ENCODE data around the gene FGFR3. TPM values are rescaled to one million over a fixed set of nuclear protein-coding genes. Genes with fewer than 3 reads are reported as not detected.

The FGFR3 gene
- total RNA-seq (ENCODE audit: unreplicated experiment), result 1.0 TPM
- long read RNA-seq, result 0 reads

GRCh38 chr4:1792832-1793495, at the start of gene FGFR3:
FGFR3 (plus strand) TSS chr4:1793293; CDS start chr4:1793935, 642 bp downstream.
- Mint-ChIP-seq H3K4me1 (ENCODE audit: unreplicated experiment) (no peaks in the 10 kb centered on the region), H3K27ac (ENCODE audit: unreplicated experiment) (no peak within 1 kb of the TSS), H3K9me3 (ENCODE audit: unreplicated experiment) (no peaks in the 10 kb centered on the region), H3K36me3 (ENCODE audit: low read depth, unreplicated experiment) (no peaks in the 10 kb centered on the region), H3K4me3 (ENCODE audit: unreplicated experiment) (no peak within 1 kb of the TSS), H3K27me3 (ENCODE audit: unreplicated experiment) (peaks cover 28% of the 10 kb centered on the region)
- no peak for DNase-seq (ENCODE audit: low spot score)
- TF ChIP-seq, protein P1, sequence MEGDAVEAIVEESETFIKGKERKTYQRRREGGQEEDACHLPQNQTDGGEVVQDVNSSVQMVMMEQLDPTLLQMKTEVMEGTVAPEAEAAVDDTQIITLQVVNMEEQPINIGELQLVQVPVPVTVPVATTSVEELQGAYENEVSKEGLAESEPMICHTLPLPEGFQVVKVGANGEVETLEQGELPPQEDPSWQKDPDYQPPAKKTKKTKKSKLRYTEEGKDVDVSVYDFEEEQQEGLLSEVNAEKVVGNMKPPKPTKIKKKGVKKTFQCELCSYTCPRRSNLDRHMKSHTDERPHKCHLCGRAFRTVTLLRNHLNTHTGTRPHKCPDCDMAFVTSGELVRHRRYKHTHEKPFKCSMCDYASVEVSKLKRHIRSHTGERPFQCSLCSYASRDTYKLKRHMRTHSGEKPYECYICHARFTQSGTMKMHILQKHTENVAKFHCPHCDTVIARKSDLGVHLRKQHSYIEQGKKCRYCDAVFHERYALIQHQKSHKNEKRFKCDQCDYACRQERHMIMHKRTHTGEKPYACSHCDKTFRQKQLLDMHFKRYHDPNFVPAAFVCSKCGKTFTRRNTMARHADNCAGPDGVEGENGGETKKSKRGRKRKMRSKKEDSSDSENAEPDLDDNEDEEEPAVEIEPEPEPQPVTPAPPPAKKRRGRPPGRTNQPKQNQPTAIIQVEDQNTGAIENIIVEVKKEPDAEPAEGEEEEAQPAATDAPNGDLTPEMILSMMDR (IDR thresholded peaks at IDR 0.05; ENCODE audit: unreplicated experiment), result no peak

DNA sequence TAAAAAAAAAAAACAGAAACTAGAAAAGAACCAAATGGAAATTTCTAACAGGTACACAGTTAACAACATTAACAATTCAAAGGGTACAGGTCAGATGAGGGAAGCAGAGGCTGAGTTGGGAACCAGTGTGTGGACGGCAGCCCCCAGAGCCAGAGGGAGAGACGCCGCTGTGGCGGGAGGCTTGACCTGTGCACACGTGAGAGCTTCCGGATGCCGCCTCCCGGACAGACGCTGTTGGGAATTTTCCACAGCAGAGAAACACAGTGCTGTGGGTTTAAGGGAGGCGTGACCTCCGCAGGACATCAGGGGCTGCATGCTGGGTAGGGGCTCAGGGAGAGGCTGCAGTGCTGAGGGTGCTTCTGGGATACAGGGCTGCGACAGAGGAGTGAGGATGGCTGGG, 49.5 kb upstream of the FGFR3 start:
- Mint-ChIP-seq H3K36me3 (ENCODE audit: low read depth, unreplicated experiment) (peaks cover 24% of the 10 kb centered on the region), H3K27me3 (ENCODE audit: unreplicated experiment) (peaks cover 10% of the 10 kb centered on the region), H3K4me3 (ENCODE audit: unreplicated experiment) (no peak overlapping the region), H3K27ac (ENCODE audit: unreplicated experiment) (no peak overlapping the region), H3K4me1 (ENCODE audit: unreplicated experiment) (no peaks in the 10 kb centered on the region), H3K9me3 (ENCODE audit: unreplicated experiment) (peaks cover 5% of the 10 kb centered on the region)
- TF ChIP-seq, protein P1 (IDR thresholded peaks at IDR 0.05; ENCODE audit: unreplicated experiment), result no peak
- no peak for DNase-seq (ENCODE audit: low spot score)

DNA sequence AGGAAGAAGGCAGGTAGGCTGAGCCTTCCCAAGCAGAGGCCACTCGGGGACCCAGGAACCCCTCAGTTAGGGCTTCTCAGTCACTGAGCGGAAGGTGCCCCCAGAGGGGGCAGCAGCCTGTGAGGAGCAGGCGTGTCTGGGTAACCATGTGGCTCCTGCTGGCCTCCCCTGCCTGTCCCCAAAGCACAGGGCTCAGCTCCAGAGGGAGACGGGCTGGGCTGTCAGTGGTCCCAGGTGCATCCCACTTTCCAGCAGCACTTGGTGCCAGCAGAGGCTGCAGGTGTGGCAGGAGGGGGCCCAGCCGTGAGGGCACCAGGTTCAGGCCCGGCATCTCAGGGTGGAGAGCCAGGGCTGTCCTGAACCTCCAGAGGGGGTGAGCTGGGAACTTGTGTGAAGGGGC, 49.1 kb upstream of the FGFR3 start:
- H3K9me3 Mint-ChIP-seq (ENCODE audit: unreplicated experiment), result peaks cover under 1% of the 10 kb centered on the region
- no peak overlapping the region for H3K27ac Mint-ChIP-seq (ENCODE audit: unreplicated experiment)
- no peak for DNase-seq (ENCODE audit: low spot score)
- peaks cover 6% of the 10 kb centered on the region for H3K27me3 Mint-ChIP-seq (ENCODE audit: unreplicated experiment)
- H3K4me1 Mint-ChIP-seq (ENCODE audit: unreplicated experiment), result no peaks in the 10 kb centered on the region
- peaks cover 20% of the 10 kb centered on the region for H3K36me3 Mint-ChIP-seq (ENCODE audit: low read depth, unreplicated experiment)
- no peak overlapping the region for H3K4me3 Mint-ChIP-seq (ENCODE audit: unreplicated experiment)
- TF ChIP-seq, protein P1 (IDR thresholded peaks at IDR 0.05; ENCODE audit: unreplicated experiment), result no peak

DNA sequence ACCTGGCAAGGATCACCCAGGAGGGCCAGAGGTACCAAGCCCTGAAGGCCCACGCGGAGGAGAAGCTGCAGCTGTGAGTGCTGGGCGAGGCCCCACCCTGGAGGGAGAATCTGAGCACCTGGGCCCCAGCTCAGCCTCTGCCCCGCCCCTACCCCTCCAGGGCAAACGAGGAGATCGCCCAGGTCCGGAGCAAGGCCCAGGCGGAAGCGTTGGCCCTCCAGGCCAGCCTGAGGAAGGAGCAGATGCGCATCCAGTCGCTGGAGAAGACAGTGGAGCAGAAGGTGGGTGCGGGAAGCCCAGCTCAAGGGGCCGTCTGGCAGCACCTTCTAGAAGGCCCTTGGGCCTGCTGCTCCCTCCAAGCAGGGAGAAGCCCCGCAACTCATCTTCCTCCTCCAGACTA, 48.5 kb upstream of the FGFR3 start:
- no peak overlapping the region for H3K4me3 Mint-ChIP-seq (ENCODE audit: unreplicated experiment)
- H3K36me3 Mint-ChIP-seq (ENCODE audit: low read depth, unreplicated experiment), result peaks cover 18% of the 10 kb centered on the region
- no peaks in the 10 kb centered on the region for H3K9me3 Mint-ChIP-seq (ENCODE audit: unreplicated experiment)
- H3K27me3 Mint-ChIP-seq (ENCODE audit: unreplicated experiment), result peaks cover 6% of the 10 kb centered on the region
- TF ChIP-seq, protein P1 (IDR thresholded peaks at IDR 0.05; ENCODE audit: unreplicated experiment), result no peak
- DNase-seq (ENCODE audit: low spot score), result no peak
- H3K27ac Mint-ChIP-seq (ENCODE audit: unreplicated experiment), result no peak overlapping the region
- no peaks in the 10 kb centered on the region for H3K4me1 Mint-ChIP-seq (ENCODE audit: unreplicated experiment)

DNA sequence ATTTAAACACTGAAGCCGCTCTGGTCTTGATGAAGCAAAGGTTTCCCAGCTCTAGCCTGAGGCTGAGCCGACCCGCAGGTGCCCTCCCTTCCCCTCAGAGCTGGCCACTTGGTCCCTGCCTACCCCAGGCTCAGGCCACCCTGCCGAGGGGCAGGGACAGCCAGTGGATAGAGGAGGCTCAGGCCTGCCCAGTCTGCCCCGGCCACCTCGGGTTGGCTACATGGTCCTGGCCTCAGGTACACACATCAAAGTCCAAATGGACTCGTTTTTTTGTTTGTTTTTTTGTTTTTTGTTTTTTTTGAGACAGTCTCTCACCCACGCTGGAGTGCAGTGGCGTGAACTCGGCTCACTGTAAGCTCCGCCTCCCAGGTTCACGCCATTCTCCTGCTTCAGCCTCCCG, 47.9 kb upstream of the FGFR3 start:
- Mint-ChIP-seq H3K27ac (ENCODE audit: unreplicated experiment) (no peak overlapping the region), H3K27me3 (ENCODE audit: unreplicated experiment) (peaks cover 6% of the 10 kb centered on the region), H3K4me1 (ENCODE audit: unreplicated experiment) (no peaks in the 10 kb centered on the region), H3K36me3 (ENCODE audit: low read depth, unreplicated experiment) (peaks cover 18% of the 10 kb centered on the region), H3K4me3 (ENCODE audit: unreplicated experiment) (no peak overlapping the region), H3K9me3 (ENCODE audit: unreplicated experiment) (no peaks in the 10 kb centered on the region)
- DNase-seq (ENCODE audit: low spot score), result no peak
- TF ChIP-seq, protein P1 (IDR thresholded peaks at IDR 0.05; ENCODE audit: unreplicated experiment), result no peak
